A549 treated with DMSO at 1 μM for 4 hours (cell line): Measurements from ENCODE around the gene ACTR6. TPM values are rescaled to one million over a fixed set of nuclear protein-coding genes. Genes with fewer than 3 reads are reported as not detected.

Source experiments
- total RNA-seq: library from RNA; stranded (reverse); fragments of 200-300 nt; extraction: Qiagen RNA extraction; gene quantifications from 5 replicates; pipeline ENCODE4 v1.2.3, GENCODE V29; 2022; ENCODE audit warnings: low read depth

The ACTR6 gene
- total RNA-seq: 20.5 to 32.5 TPM (median 27.1 TPM) in 5 replicates

GRCh38 chr12:100200463-100201181, at the start of gene ACTR6:
TSS of gene ACTR6 (plus strand) at chr12:100200815. CDS start at chr12:100200852, 37 bp downstream.

GRCh38 chr12:100266835-100267602, 66.4 kb downstream of the ACTR6 start, which contains the start of the genes DEPDC4 and SCYL2:
TSS of gene DEPDC4 (minus strand) at chr12:100267079. CDS start at chr12:100267076, 3 bp downstream.
TSS of gene SCYL2 (plus strand) at chr12:100267177. CDS start at chr12:100282971, 15,794 bp downstream.

Other genes with a start within 250 kb of the ACTR6 start
- 0.49 to 1.1 TPM (median 0.57 TPM) in 5 replicates for gene ANKS1B, start 215.9 kb upstream of the ACTR6 start, total RNA-seq
- gene BLTP3B, start 57.9 kb upstream of the ACTR6 start, total RNA-seq: 12.0 to 16.0 TPM (median 13.7 TPM) in 5 replicates
- 1.3 to 2.0 TPM (median 1.4 TPM) in 5 replicates for gene DEPDC4, start 66.3 kb downstream of the ACTR6 start, total RNA-seq
- 18.7 to 26.4 TPM (median 22.3 TPM) in 5 replicates for gene SCYL2, start 66.4 kb downstream of the ACTR6 start, total RNA-seq
- 0.05 TPM in 1 of 5 replicates, not detected in the others for gene SLC17A8, start 156.3 kb downstream of the ACTR6 start, total RNA-seq